ENCODE results near the gene SETD5.

DNA sequence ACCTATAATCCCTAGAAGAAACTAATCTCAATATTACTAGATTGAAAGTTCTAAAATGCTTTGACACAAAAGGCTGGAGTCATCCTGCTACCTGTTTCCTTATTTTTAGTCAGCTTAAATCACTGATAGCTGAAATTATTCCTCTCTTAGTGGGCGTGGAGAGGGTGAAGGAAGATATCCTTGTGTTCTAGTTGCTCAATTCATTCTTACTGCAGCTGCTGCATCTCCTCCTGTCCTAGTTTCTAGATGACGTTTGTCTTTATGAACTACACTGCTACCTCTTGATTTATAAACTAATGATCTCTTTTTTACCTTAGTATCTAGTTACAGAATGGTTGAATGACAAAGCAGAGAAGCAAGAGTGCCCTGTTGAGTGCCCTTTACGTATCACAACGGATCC, 50.7 kb downstream of the SETD5 start:
- TF ChIP-seq CTCF (IDR thresholded peaks at IDR 0.05) (no peak), EP300 (IDR thresholded peaks at IDR 0.05) (no peak), POLR2A (IDR thresholded peaks at IDR 0.05) (no peak), POLR2AphosphoS5 (IDR thresholded peaks at IDR 0.05) (no peak)

Data from stomach (tissue), 4 donors.